AG09319 (cell line): Measurements from ENCODE around the gene KIF1C.
"Not testable (repeated sequence)": the region's sequence is repeated elsewhere in the genome, so short reads cannot be mapped to it uniquely, and the experiment has no call there.

Experiments used
- DNase-seq: peaks from one replicate; pipeline ENCODE4 v3.0.0-alpha.2; 2010; ENCODE audit warnings: low read depth; ENCODE audit errors: extremely low read depth
- CTCF ChIP-seq: IDR thresholded peaks from 2 replicates; pipeline ENCODE4 v1.5.1; 2011; ENCODE audit warnings: low read depth, mild to moderate bottlenecking, inconsistent platforms, low read length, moderate library complexity

The KIF1C gene

DNA sequence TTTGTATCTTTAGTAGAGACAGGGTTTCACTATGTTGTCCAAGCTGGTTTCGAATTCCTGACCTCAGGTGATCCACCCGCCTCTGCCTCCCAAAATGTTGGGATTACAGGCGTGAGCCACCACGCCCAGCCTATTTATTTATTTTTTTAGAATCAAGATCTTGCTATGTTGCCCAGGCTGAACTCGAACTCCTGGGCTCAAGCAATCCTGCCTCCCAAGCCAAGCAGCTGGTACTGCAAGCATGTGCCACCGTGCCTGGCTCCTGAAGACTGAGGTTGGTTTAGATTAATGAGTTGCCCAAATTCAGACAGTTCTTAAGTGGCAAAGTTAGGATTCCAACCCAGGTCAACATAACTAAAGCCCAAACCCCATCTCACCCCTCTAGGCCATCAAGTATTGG lies 29.5 kb downstream of the KIF1C start:
- DNase-seq = no peak
- no peak for TF ChIP-seq CTCF

GRCh38 chr17:5027916-5028315 lies 30.2 kb downstream of the KIF1C start:
- TF ChIP-seq CTCF = no peak
- no peak for DNase-seq

DNA sequence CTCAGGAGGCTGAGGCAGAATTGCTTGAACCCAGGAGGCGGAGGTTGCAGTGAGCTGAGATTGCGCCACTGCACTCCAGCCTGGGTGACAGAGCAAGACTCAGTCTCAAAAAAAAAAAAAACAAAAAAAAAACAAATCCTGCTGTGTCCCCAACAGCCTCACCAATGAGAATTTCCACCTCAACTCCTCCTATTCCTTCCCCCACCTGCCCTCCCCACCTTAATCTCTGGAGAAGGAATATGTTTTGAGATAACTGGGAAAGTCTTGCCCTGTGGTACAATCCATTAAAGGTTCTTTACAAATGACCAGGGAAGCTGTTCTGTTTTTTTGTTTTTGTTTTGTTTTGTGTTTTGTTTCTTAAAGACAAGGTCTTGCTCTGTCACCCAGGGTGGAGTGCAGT lies 32.4 kb downstream of the KIF1C start:
- not testable (repeated sequence) for DNase-seq

DNA sequence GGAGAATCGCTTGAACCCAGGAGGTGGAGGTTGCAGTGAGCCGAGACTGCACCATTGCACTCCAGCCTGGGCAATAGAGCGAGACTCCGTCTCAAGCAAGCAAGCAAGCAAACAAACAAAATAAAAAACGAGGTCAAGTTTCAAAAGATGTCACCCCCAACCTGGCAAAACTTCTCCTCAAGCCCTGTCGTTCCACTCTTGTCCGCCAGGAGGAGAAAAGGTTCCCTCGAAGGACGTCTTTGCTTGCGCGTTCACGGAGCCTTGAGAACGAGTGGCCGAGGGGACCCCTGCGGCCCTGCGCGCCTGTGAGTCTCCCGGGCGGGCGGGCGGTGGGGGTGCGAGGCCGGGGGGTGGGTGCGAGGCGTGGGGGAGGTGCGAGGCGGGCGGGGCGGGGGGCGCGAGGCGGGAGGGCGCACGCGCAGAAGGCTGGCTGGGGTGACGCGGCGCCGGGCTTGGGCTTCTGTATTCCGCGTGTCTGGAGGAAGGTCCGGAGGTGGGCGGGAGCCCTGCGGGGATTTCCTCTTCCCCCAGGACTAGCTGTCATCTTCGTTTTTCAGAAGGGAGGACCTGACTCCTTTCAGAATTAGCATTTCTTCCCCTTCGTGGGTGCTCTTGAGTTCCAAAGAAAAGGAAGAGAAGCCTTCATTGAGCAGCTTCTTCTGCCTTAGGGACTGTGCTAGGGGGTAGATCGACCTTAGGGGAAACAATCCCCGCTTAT lies 33.8 kb downstream of the KIF1C start:
- peak; percentile 44 for DNase-seq
- TF ChIP-seq CTCF = peak; percentile 81

GRCh38 chr17:5032865-5033264 lies 35.1 kb downstream of the KIF1C start:
- DNase-seq = no peak
- TF ChIP-seq CTCF = no peak

DNA sequence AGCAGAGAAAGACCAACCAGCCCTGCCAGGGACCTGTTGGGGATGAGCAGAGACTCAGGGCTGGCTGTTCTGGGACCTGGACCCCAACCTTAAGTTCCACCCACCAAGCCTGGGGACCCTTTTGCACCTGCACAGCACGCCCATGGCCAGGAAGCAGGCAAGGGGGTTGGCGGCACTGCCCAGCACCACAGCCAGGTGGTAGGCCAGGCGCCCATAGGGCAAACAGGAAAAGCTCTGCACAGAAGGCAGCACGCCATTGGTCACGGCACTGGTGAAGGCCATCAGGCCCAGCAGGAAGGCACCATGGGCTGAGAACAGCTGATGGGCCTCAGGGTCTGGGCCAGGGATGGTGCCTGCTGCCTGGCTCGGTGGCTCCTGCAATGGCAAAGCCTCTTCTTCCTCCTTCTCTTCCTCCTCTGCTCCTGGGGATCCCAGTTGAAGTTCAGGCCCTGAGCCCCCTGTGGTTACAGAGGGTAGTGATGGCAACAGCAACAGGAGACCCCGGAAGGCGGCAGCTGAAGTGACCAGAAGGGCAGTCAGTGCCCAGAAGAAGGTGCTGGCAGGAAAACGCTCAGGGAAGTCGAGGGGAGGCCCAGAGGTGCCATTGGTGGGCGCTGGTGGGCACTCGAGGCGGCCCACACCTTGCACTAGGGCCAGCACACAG lies 35.7 kb downstream of the KIF1C start:
- TF ChIP-seq CTCF = no peak
- DNase-seq = no peak

DNA sequence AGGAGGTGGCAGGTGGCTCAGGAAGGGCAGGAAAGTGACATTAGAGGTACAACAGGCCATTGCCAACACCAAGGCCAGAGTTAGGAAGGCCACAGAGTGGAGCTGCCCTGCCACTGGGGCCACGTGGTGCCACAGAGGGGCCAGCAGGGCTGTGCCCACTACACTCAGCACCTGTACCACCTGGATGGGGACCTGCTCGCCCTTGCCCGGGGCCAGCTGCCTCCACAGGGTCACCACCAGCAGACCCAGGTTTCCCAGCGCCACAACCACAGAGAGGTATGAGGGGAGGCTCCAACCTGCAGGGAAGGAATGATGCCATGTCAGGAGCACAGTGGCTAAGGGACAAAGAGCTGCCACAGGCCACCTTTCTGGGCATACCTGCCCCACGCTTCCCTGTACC lies 36.3 kb downstream of the KIF1C start:
- DNase-seq = no peak
- TF ChIP-seq CTCF = no peak

- no peak for TF ChIP-seq CTCF
These were observed 36.9 kb downstream of the KIF1C start for GRCh38 chr17:5034651-5035050.

More at GRCh38 chr17:5034651-5035050, 36.9 kb downstream of the KIF1C start:
- no peak for DNase-seq
